HG03442 (cell line): Measurements from ENCODE around the gene ANO4.

Source experiments
- ATAC-seq: cut with Tn5 transposase; IDR thresholded peaks from one replicate; pipeline ENCODE4 v1.9.1; 2021; ENCODE audit warnings: mild to moderate bottlenecking, moderate library complexity; ENCODE audit not compliant: unreplicated experiment

ANO4 gene

DNA sequence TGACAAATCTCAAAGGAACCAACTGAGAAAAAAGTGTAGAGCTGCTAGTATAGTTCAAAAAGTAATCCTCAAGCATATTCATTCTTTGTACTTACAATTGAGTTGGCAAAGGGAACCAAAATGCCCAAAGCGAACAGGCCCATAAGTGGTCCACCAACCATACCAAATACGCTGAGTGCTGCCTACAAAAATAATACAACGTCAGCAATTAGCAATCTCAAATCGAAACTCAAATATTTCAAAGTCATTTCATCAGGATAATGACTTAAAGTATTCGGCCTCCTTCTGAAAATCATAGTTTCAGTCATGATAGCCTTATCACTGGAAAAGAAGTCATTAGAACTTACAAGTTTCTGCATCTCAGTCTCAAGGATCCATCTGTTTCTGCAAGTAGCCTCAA, 373.4 kb downstream of the ANO4 start:
- no peak for ATAC-seq

DNA sequence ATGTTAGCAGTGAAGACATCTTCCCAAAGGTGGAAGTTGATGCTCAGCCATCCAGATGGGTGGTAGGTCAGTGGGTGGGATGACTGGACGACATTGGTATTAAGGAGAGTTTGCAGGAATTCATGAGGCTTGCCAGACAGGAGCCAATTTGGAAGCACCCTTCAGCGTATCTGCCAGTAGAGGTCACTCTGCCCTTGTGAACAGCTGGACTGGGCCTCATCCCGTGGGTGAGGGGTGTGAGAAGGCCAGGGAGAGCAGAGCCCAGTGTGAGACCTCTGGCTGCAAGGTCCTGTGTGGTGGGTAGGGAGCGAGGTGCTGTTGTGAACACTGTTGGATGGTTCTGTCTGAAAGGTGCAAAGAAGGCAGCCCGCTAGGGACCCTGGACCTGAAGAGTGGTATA, 377.7 kb downstream of the ANO4 start:
- no peak for ATAC-seq

DNA sequence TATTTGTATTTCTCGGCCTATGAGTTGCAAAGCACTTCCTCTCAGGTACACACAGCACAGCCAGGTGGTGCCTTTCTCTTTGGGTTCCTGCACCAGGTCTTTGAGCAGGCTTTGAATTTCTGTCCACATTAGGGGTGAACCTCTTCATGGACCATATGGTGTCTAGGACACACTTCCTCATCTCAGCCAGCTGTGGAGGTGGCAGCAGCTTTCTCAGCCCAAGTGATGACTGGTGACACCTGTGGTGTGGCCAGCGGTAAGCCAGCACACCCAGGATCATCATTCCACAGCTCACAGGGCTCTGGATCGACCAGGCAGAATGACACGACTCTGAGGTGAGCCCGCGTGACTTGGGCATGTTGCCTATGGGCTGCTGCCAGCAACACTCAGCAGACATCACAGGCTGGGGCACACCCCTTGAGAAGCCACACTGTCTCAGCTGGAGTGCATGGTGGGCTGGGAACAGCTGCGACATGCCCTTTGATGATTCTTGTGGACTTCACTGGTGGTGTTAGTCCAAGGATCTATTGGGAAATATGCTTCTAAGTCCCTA, 378.7 kb downstream of the ANO4 start:
- ATAC-seq: no peak

DNA sequence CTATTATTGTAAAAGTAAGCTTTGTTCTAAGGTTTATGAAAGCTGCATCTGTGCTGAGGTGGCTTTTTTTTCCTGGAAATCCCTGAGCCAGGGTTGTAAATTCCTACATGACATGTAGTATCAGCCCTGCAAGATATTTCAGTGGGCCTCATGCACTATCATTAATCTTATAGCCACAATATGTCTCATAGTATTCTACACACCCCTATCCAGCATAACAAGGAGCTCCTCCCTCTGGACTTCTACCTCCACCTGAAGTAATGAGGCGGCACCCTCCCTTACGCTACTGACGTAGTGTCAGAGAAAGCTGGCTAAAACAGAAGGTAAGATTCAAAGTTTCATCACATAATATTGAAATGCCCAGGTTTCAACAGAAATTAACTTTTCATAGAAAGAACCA, 380.0 kb downstream of the ANO4 start:
- no peak for ATAC-seq
